Suppressor macrophage treated with lipopolysaccharide for 4 hours (primary cell): ENCODE measurements around the gene MUC12.
A peak's percentile ranks its signal among the peaks of the same experiment; 100 is the strongest.
"Not testable (repeated sequence)": the region's sequence is repeated elsewhere in the genome, so short reads cannot be mapped to it uniquely, and the experiment has no call there.

Experiments used
- DNase-seq: peaks from one replicate; pipeline ENCODE4 v3.0.0-alpha.2; 2020

The MUC12 gene

GRCh38 chr7:100957832-100958421, 11.4 kb upstream of the MUC12 start:
- no peak for DNase-seq

- DNase-seq, result no peak
Measured at GRCh38 chr7:100959894-100960293, 9.5 kb upstream of the MUC12 start.

DNA sequence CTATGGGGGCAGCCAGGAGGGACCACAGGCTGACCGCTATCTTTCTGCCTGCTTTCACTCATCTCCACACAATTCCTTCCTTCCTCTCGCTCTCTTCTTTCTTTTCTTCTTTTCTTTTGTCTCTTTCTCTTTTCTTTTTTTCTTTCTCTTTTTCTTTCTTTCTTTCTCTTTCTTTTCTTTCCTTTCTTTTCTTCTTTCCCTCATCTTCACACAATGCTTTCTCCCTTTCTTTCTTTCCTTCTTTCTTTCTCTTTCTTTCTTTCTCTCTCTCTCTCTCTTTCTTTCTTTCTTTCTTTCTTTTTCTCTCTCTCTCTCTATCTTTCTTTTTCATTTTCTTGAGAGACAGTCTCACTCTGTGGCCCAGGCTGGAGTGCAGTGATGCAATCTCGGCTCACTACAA, 6.8 kb upstream of the MUC12 start:
- DNase-seq, result no peak

GRCh38 chr7:100963386-100963785, 6.0 kb upstream of the MUC12 start:
- no peak for DNase-seq

GRCh38 chr7:100963874-100964273, 5.5 kb upstream of the MUC12 start:
- DNase-seq, result no peak

DNA sequence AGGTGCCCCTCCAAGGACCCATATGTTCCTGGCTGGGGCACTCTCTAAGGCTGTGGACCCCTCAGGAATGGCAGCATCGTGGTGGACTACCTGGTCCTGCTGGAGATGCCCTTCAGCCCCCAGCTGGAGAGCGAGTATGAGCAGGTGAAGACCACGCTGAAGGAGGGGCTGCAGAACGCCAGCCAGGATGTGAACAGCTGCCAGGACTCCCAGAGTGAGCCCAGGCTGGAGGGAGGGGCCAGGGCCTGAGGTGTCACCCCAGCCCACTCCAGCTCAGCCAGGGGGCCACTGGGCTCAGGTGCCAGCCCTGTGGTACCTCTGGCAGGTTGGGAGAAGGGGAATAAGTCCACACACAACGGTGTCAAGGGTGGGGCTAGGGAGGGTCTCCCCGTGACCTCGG, 4.7 kb upstream of the MUC12 start:
- no peak for DNase-seq

- DNase-seq, result no peak
Measured at GRCh38 chr7:100965045-100965722, 4.2 kb upstream of the MUC12 start.

DNA sequence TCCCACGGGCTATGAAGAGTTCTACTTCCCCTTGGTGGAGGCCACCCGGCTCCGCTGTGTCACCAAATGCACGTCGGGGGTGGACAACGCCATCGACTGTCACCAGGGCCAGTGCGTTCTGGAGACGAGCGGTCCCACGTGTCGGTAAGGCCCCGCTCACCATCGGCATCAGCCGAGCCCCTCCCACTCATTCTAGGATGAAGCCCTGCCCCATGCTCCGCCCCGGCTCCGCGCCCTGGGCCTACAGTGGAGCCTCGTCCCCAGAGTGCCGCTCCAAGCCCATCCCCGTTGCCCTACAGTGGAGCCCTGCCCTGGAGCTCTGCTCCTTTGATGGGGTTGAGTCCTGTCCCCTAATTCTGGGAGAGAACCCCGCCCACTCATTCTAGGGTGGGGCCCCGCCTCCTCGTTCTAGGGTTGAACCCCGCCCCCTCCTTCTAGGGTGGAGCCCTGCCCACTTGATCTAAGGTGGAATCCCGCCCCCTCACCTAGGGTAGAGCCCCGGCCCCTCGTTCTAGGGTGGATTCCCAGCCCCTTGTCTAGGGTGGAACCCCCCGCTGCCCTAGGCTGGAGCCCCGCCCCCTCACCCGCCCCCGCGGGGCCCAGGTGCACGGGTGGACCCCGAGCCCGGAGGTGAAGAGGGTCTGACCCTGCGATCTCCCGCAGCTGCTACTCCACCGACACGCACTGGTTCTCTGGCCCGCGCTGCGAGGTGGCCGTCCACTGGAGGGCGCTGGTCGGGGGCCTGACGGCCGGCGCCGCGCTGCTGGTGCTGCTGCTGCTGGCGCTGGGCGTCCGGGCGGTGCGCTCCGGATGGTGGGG, 3.4 kb upstream of the MUC12 start:
- DNase-seq, result peak; percentile 89

GRCh38 chr7:100966542-100967291, 2.6 kb upstream of the MUC12 start:
- DNase-seq, result no peak

GRCh38 chr7:100967292-100967863, 2.0 kb upstream of the MUC12 start:
- DNase-seq, result no peak

DNA sequence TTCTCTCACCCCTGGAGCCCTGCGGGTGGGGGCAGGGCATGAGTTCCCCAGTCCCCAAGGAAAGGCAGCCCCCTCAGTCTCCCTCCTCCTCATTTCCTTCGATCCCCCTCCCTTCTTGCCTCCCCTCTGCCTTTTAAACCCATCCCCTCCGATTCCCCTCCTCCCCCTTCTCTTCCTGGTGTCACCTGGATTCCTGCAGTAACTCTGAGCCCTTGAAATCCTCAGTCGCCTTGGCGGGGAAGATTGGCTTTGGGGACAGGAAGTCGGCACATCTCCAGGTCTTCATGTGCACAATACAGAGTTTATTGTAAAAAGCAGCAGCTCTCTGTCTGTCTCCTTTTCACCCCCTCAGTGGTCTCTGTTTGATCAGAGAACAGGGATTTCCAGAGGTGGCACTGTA, 1.3 kb upstream of the MUC12 start:
- no peak for DNase-seq

GRCh38 chr7:100968650-100969049, 715 bp upstream of the MUC12 start:
- DNase-seq, result no peak

DNA sequence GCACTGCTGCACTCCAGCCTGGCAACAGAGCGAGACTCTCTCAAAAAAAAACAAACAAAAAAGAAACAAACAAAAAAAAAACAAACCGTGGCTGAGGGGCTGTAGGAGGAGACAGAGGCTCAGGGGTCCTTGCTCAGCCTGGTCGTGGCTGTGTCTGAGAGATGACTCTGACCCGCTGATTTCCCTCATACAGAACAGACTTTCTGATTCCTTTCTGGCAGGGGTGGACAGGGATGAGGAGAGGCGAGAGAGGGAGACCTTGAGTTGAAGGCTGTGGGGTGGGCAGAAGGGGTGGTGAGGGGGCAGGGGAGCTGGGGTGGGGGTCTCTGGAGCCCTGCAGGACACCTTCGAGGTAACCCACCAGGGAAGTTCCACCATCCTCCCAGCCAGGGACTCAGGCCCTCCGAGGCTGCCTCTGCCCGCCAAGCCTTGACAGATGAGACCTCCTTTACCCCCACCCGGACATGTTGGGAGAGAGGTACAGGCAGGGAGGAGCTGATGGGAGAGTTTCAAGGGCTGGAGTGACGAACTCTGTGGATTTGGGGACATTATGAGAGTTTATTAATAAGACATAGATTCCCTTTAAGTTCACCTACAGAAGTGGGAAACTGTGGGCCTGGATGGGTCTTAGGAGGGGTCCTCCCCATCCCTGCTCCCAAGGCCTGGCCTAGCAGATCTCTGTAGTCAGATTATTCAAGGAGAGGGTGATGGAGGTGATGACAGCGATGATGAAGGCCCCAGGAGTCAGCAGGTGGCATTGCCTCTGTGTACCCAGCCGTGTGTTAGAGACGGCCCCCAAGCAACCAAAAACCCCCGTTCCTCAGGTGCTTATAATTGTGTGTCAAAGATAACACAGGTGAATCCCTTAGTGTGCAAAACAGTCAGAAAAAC, 2.0 kb downstream of the MUC12 start:
- DNase-seq, result no peak

GRCh38 chr7:100972002-100972347, 2.6 kb downstream of the MUC12 start:
- DNase-seq, result no peak

DNA sequence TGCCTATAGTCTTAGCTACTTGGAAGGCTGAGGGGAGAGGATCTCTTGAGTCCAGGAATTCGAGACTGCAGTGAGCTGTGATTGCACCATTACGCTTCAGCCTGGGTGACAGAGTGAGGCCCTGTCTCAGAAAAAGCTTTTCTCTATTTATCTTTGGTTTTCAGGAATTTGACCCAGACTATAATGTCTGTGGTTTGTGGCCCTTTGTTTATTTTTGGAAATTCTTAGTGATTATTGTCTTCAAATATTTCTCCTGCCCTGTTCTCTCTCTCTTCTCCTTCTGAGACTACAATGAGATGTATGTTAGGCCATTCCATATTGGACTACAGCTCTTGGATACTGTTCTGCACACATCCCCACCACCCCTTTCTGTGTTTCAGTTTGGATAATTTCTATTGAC, 4.7 kb downstream of the MUC12 start:
- DNase-seq, result no peak

- DNase-seq, result no peak
Measured at GRCh38 chr7:100975371-100975821, 6.0 kb downstream of the MUC12 start.

DNA sequence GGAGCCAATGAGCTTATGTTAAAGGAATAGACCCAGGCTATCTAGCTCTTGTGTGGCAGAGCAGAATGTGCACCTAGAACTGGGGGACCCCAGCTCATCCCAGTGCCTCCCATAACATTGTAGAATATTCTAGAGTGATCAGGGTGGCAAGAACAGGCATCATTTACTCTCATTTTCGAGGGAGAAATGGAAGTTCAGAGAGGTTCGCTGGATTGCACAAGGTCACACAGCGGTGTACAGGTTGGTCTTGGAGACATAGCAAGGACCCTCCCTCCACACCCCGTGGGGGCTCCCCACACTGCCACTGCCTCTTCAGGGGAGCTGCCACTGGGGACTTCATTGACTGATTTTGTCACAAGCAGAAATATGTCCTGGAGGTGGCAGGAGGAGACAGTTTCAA, 8.9 kb downstream of the MUC12 start:
- no peak for DNase-seq

DNA sequence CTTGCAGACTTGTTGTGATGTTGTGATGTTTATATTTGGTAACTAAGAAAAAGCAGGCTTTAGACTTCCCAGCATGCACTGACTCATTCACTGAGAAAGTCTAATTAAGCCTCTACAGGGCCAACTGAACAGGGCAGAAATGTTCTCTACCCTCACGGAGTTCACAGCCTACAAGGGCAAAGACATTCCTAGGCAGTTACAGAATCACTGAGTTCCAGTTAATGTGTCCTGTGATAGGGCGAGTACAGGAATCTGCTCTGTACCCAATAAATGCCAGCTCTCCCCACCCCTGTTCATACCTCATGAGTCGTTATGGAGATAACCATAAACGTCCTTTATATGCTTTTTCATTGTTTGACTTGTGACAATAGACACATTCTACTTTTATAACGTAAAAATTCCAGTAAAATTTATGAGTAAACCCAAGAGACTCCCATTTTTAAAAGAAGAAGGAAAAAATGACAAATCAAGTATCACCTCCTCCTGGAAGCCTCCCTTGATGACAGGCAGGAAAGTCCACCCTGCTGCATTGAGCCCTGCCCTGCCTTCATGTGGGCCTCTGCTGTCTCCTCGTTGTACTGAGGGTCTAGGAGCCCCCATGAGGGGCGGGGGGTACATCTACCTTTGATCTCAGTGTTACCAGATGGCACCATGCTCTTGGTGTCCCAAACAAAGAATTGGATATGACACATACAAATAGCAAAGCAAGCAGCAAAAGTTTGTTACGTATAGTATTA, 14.3 kb downstream of the MUC12 start:
- no peak for DNase-seq

- DNase-seq, result not testable (repeated sequence)
Measured at GRCh38 chr7:100984241-100984918, 15.0 kb downstream of the MUC12 start.

DNA sequence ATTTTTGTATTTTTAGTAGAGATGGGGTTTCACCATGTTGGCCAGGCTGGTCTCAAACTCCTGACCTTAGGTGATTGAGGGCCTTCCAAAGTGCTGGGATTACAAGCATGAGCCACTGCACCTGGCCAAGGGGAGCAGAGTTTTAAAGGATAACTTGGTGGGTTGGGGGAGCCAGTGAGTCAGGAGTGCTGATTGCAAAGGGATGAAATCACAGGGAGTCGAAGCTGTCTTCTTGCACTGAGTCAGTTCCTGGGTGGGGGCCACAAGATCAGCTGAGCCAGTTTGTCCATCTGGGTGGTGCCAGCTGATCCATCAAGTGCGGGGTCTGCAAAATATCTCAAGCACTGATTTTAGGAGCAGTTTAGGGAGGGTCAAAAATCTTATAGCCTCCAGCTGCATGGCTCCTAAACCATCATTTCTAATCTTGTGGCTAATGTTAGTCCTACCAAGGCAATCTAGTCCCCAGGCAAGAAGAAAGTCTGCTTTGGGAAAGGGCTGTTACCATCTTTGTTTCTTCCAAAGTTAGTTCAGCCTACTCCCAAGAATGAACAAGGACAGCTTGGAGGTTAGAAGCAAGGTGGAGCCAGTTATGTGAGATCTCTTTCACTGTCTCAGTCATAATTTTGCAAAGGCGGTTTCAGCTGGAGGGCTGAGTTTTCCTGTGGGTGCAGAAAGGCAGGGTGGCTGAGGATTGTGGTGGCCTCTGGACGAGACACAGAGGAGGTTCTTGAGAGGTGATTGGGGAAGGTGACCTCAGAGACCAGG, 15.8 kb downstream of the MUC12 start:
- DNase-seq, result not testable (repeated sequence)
